Fibroblast of the conjunctiva (primary cell): Measurements from ENCODE around the gene FGF3.

Experiments used
- DNase-seq: peaks from one replicate; pipeline ENCODE4 v3.0.0-alpha.2; 2010; ENCODE audit warnings: low read depth

FGF3 gene

DNA sequence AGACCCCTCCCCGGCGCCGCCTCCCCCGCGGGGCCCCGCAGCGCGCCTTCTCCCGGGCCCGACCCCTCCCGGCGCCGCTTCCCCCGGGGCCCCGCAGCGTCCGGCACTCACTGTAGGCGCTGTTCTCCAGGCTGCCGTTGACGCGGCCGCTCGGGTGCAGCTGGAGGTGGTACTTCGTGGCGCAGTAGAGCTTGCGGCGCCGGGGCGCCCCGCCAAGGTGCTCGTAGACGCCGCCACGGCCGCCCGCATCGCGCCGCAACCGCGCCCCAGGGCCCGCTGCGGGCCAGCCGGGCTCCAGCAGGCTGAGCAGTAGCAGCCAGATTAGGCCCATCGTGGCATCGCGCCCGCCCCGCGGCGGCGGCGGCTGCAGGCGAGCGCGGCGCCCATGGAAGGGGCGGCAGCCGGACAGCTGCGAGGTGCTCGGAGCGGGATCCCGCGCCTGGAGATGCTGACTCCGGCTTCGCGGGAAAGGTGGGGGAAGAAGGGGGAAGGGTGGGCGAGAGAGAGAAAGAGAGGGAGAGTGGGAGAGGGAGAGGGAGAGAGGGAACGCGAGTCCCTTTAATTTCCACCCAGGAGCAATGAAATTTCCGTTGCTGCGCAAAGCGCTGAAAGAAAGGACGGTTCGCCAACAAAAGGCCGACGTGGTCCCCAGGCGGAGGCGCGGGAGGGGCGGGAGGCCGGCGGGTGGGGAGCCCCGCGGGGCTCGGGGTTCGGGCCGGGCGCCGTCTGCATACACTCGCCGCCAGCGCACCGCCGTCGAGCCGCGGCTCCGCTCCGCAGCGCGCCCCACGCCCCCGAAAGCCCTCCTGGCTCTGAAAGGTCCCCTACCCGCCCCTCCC lies at the start of gene FGF3:
TSS of gene FGF3 (minus strand) at position 814 of the 839 bp plus-strand sequence. CDS start at position 331, 483 bp downstream.
- DNase-seq: no peak

DNA sequence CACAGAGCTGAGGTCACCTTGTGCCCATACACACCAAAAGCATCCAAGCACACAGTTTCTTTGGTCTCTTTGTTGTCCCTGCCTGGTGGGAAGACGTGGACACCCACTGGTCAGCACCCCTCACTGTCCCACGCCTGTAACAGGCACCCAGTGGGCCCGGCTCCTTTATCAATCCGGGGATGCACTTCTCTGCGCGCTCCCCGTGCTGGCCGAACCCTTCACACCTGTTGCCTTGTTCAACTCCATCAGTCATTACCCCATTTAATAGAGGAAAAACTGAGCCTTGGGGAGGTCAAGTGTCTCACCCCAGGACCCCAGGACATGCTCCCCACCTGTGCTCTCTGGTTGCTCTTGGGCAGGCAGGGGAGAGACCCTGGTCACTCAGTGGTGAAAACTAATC lies 49.7 kb upstream of the FGF3 start:
- no peak for DNase-seq

DNA sequence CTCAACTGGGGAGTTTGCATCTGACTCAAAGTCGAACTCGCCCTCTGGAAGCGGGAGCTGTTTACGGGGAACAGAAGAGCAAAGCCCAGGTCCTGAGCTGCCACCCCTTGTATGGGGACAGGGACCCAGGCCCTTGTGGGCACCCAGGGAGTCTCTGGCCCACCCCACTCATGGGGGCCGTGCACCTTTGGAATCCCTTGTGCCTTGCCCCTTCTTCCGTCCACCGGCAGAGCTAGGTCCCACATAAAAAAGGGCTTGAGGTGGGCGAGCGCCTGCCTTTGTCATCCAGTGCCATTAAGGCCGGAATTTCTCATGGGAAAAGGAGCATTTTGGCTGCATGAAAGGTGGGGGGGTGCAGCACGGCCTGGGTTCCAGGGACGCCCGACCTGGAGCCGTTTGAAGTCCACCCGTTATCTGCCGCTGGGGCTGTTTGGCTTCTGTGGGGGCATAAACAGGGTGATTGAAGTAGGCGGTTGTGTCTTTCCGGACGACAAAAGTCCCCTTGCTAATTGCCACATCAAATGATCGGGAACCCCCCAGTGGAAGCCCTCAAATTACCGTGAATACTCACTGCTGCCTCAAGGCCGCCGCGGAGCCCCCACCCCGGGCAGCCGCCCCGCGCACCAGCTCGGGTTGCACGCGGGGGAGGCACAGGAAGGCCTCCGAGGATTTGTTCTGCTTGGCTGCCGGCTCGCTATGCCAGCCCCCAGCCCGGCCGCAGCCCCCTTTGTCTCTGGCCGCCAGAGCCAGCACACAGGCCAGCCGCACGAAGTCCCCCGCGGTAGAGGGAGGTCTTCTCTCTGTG lies 49.0 kb upstream of the FGF3 start:
- no peak for DNase-seq

DNA sequence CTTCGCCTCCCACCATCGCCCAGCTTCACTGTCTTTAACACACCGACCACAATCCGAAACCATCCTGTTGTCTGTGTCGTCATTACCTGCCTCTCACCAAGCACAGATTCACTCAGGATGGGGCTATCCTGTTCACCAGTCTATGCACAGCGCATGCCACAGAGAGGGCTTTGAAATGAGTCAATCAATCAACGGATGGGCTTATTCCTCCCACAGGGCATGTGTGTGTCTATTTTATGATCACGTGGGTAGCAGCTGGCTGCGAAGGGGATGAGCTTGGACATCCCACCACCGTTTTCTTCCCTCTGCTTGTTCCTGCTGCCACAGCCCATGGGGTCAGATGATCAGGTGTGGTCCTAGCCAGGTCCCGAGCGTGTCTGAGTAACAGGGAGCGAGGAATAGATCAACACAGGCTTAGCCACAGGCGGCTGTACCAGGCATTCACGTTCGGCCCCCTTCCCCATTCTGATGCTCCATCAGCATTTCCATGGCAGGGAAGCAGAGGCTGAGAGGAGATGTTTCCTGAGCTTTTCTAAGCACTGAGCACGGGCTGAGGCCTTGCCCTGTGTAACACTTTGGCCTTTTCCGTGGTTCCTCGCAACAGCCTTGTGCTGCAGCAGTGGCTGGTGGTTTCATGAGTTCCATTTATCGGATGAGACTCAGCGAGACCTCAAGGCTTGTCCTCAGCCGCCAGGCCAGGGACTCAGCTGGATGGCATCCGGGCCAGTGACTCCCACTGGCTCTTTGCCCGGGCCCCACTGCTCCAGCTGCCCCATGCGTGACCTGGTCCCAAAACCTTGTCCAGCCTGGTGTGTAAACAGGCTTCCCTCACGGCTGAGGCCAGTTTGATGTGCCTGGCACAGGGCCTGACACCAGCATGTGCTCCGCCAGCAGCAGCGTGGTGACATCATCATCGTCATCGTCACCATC lies 48.1 kb upstream of the FGF3 start:
- no peak for DNase-seq

DNA sequence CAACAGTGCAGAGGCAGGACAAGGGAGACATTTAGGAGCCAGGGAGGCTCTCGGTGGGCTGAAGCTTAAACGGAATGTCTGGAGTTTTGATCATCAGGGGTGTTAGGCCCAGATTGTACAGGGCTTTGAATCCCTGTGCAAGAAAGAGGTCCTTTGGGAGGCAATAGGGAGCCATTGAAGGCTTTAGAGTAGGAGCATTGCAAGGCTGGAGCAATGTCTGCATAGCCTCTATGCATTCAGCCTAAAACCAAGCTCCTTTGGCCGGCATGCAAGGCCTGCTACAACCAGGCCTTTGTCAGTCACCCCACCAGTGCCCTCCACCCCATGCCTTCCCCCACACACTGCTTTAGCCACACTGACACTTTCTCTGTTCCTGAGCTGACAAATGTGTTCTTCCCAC lies 47.4 kb upstream of the FGF3 start:
- no peak for DNase-seq

DNA sequence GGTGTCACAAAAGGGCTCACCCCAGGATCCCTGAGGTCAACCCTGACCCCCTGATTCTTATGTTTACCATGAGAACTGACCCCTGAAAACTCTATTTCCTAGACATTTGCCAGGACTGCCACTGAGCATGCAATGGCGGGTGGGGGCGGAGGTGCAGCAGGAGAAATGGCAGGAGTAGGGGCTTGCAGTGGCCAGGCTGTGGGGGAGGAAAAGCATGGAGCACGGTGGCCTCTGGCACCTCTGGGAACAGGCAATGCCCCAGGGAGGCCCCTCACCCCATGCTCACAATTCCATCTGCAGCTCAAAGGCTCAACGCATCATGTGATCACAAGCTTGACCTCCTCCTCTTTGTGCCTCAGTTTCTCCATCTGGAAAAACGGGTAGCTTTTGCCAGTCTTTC lies 46.5 kb upstream of the FGF3 start:
- no peak for DNase-seq

DNA sequence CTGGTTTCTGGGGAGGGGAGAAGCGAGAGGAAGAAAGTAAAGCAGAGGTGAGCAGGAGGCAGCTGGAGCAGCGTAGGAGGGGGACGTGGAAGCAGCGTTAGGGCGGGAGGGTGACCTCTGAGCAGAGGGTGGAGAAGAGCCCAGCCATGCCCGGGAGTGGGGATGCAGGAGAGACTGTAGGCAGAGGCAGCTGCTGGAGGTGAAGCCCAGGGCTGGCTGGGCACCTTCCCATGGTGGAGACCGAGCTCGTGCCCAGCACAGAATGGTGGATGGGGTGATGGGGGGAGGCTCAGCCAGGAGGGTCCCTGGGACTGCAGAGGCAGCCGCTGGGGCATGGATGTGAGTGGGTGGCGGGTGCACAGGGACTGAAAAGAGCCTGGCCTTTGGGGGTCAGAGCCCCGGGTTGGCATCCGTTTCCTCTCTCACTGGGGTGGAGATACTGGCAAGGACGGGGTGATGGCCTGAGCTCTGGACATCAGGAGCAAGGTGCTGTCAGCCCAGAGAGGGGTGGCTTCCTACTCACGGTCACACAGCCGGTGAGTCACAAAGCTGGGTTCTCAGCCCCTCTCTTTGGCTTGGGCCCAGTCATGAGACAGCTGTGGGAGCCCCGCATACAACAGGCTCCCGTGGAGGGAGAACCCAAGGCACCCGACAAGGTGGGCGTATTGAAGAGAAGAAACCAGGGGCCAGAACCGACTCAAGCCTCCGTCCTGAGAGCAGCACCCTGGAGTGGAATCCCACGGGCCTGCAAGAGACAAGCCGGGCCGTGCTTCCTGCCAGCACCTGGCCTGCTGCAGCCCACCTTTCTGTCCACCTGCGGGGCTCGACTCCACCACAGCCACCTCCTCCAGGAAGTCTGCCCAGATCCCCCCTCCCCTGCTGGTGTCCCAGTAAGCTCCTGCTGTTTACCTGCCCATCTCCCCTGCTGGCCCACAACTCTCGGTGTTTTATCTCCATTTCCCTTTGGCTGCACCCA lies 45.8 kb upstream of the FGF3 start:
- no peak for DNase-seq

DNA sequence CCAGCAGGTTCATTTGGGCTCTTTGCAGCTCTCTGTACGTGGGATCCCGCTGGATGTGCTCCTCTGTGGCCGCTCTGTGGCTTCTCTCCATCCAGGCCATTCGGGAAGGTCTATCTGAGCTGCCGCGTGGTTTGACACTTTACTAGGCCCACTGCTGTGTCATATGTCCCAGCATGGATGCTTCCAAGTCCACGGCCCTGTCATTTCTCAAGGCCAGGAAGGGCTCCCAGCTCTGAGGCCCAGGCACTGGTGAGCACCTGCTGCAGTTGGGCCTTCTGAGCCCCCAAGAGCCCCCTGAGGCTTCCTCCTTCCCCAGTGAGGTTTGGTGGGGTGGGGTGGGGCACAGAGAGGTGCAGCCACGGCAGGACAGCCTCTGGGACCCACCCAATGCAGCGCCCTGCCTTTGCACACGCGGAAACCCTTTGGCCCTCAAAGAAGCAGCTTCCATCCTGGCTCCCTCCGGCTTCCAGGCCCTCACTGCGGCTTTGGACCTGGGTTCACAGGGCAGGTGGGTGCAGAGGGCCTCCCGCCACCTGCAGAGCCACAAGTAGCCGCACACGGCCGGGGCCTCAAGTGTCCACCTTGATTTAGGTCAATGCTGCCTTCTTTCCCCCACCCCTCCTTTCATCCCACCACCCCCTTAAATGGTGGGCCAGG lies 44.5 kb upstream of the FGF3 start:
- DNase-seq: no peak

DNA sequence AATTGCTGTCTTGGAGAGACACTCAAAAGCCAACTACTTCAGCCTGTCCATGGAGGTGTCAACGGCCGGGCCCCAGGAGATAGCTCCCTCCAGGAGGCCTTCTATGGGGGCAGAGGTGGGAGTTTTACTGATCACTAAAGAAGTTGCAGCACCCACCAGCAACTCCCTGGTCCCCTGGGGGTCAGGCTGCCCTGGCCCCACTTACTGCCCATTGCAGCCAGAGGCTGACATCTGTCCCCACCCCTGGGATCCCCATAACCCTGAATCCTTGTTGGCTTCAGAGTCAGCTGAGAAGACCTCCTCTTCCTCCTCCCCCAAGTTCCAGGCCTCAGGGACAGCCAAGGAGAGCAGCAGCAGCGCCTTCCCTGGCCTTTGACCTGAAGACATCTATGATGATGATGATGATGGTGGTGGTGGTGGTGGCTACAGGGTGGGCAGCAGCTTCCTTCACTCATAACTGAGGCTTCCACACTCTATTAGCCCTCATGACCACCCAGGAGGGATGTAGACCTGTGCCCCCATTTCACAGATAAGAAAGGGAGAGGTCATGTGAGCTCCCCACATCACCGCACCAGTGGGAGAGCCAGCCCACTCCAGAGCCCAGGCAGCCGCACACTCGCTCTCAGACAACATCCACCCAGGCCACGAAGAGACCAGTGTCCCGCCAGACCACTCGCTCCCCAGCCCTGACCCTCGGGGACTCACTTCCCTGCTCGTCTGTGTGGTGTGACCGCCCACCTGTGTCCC lies 43.8 kb upstream of the FGF3 start:
- DNase-seq: no peak

DNA sequence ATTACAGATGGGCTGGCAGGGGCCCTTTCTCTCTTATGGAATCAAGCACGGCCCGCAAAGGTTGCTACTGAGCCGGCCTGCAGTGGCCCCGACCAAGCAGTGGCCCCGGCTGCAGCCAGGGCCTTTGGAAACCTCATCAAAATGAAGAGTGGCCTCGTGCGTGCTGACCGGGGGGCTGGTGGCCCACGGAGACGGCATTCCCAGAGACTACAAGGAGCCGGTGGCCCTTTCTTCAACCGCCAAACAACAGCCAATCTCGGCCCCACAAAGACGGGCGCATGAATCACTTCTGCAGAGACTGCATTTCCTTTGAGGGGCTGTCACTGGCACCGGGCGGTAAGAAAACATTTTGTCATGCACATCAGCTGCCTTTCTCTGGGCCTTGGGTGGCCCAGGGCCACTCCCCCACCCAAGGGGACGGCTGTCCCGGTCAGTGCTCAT lies 43.1 kb upstream of the FGF3 start:
- DNase-seq: no peak

DNA sequence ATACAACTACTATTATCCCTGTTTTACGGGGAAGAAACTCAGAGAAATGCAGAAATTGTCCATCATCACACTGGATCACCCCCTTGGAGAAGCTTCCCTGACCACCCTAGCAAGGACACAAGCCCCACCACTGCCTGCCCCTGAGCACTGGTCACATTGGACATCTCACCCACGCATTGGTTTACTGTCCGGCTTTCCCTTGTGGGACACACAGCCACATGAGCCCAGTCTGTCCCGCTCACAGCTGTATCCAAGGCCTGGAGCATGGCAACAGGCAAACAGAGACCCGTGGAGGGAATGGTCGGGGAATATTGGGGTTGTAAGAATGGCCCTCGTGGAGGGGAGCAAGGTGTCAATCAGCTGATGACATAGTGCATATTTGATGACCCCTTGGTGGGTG lies 42.7 kb upstream of the FGF3 start:
- DNase-seq: no peak

DNA sequence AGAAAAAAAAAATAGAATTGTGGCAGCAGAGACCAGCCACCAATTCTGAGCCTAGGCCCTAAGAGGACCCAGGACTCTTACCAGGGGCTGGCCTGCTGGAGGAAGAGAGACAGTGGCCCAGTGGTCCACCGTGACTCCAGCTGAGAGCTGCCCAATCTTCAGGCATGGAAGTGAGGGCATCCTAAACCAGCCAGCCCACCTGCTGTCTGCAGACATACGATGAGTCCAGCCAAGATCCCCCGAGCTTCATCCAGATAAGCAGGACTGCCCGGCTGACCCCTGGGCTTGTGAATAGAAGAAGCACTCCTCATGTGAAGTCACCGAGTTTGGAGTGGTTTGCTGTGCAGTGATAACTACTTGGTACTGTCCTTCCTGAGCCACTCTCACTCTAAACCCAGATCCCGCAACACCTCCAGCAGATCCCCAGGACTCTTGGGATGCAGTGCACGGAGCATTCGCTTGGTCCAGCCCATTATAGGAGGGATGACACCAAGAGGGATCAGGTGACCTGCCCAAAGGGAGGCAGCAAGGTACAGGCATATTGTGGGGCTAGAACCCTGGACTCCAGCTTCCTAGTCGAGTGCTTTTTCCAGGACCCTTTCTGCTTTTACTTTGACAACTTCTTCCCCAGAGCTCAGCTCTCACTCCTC lies 41.7 kb upstream of the FGF3 start:
- DNase-seq: no peak

DNA sequence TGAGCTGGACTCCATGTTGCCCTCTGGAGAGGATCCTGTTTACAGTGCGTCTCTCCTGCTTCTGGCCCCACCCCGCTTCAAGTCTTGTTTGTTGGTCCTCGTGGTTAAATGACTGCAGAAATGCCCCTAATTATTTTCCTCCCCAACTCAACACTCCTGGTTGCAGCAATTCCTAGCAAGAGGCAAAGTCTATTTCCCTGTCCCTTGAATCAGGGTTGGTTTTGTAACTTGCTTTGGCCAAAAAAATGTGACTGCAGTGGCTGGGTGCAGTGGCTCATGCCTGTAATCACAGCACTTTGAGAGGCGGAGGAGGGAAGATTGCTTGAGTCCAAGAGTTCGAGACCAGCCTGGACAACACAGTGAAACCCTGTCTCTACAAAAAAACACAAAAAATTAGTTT lies 41.0 kb upstream of the FGF3 start:
- DNase-seq: no peak

DNA sequence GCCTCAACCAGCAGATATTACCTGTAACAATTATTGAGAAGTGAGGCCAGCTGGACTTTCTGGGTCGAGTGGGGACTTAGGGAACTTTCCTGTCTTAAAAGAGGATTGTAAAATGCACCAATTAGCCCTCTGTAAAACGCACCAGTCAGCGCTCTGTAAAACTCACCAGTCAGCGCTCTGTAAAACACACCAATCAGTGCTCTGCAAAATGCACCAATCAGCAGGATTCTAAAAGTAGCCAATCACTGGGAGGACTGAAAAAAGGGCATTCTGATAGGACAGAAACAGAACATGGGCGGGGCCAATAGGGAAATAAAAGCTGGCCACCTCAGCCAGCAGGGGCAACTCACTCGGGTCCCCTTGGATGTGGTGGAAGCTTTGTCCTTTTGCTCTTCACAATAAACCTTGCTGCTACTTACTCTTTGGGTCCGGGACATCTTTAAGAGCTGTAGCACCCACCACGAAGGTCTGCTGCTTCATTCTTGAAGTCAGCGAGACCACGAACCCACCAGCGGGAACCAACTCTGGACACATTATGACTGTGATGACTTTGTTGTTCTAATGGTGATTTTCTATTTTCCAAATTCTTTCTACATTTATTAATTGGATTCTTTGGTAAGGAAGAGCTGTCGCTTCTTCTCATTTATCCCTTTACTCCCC lies 40.2 kb upstream of the FGF3 start:
- DNase-seq: no peak

DNA sequence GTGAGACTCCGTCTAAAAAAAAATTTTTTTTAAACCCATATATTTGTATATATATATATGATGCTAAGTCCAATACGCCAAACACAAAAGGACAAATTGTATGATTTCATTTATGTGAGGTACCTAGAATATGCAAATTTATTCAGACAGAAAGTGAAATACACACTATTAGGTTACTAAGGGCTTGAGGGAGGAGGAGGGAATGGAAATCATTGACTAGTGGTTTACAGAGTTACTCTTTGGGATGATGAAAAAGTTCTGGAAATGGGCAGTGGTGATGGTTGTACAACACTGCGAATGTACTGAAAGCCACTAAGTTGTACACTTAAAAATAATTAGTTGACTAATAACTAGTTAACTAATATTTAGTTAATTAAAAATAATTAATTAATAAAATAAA lies 36.2 kb upstream of the FGF3 start:
- no peak for DNase-seq

DNA sequence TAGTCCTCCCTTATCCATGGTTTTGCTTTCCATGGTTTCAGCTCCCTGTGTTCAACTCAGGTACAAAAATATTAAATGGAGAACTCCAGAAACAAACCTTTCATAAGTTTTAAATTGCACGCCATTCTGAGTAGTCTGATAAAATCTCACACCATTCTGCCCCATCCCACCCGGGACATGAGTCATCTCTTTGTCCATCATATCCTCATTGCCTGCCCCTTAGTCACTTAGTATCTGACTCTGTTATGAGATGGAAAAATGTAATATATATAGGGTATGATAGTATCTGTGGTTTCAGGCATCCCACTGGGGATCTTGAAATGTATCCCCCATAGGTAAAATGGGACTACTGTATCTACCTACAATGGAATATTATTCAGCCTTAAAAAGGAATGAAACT lies 35.5 kb upstream of the FGF3 start:
- DNase-seq: no peak

DNA sequence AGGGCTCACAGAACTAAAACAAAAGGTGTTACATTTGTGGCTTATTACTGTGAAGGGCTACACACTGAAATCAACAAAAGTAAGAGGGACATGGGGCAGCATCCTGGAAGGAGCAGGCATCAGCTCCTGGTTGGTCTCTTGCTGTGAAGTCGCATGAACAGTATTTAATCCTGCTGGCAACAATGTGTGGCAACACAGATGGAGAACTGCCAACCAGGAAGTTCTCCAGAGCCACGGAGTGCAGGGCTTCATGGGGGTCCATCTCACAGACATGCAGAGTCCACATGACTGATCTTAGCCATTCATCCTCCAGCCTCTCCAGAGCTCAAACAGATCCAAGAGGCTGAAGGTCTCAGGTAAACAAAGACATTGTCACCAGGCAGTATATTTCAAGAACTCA lies 32.8 kb upstream of the FGF3 start:
- no peak for DNase-seq

DNA sequence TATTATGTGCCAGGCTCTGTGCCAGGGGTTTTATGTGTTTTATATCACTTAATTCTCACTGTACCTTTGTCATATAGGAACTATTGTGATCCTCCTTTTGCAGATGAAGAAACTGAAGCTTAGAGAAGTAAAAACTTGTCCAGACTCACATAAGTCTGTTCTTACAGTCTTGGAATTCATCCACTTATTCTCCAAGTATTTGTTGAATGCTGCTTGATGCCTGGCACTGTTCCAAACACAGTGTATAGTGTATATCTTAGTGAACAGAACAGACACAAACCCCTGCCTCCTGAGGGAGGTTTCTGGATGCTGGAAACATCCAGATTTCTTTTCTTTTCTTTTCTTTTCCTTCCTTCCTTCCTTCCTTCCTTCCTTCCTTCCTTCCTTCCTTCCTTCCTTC lies 29.0 kb upstream of the FGF3 start:
- DNase-seq: no peak

DNA sequence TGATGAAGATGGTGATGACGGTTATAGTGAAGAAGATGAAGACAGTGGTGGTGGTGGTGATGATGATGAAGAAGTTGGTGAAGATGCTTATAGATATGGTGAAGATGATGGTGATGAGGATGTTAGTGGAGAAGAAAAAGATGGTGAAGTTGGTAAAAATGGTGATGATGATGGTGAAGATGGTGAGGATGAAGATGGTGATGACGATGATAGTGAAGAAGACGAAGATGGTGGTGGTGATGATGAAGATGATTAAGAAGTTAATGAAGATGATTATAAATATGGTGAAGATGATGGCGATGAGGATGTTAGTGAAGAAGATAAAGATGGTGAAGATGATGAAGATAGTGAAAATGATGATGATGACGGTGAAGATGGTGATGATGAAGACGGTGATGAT lies 25.2 kb upstream of the FGF3 start:
- DNase-seq: no peak
